ENCODE data around the gene NSFL1C.

NSFL1C gene

DNA sequence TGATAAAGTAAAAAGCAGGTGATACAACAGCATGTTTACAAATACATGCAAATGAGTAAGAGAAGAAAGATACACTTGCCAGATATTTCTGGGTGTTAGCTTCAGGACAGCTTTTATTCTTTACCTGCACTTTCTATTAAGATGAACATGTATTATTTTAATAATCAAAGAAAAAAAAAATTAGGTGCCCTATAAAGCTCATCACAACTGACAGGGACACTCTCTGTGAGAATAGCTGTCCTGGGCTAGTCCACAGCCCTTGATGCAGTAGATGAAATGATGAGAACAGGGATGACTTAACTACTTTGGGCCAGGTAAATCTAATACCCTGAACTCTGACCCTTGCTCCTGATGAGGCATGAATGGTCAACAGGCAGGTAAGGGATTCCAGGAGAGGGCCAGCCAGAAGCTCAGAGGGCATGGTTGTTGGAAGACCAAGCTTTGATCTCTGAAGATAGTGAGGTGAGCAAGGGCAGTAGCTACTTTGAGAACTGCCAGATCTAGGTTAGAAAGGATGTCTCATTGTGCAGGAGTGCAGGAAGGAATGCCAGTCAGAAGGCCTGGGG, 15.6 kb downstream of the NSFL1C start:
- FAIRE-seq (no peak), DNase-seq (ENCODE audit: insufficient read length) (no peak)
- TF ChIP-seq TAF1 (IDR thresholded peaks at IDR 0.05; ENCODE audit: borderline replicate concordance, low read depth, low read length) (no peak), POLR2AphosphoS5 (IDR thresholded peaks at IDR 0.05; ENCODE audit: low read depth, low read length) (no peak)

DNA sequence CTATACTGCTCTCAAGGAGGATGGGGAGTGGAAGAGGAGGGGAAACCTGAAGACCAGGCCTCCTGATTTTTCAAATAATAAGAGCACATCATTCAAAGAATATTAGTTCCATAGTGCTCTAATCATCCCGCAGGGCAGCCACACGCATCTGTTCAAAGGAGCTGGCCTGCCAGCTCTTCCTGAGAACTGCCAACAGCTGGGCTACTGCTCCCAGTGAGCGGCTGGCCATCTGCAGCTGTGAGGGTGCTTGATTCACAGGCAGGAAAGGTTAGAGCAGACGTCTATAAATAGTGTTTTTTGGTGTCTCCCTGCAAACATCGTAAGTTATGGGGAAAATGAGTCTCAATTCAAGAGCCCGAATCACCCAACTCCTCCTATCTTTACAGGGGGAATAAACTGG, 17.3 kb downstream of the NSFL1C start:
- DNase-seq (ENCODE audit: insufficient read length): no peak
- FAIRE-seq: no peak
- TF ChIP-seq POLR2AphosphoS5 (IDR thresholded peaks at IDR 0.05; ENCODE audit: low read depth, low read length) (no peak), POLR2A (IDR thresholded peaks at IDR 0.05; ENCODE audit: low read depth, low read length) (no peak), TAF1 (IDR thresholded peaks at IDR 0.05; ENCODE audit: borderline replicate concordance, low read depth, low read length) (no peak)

DNA sequence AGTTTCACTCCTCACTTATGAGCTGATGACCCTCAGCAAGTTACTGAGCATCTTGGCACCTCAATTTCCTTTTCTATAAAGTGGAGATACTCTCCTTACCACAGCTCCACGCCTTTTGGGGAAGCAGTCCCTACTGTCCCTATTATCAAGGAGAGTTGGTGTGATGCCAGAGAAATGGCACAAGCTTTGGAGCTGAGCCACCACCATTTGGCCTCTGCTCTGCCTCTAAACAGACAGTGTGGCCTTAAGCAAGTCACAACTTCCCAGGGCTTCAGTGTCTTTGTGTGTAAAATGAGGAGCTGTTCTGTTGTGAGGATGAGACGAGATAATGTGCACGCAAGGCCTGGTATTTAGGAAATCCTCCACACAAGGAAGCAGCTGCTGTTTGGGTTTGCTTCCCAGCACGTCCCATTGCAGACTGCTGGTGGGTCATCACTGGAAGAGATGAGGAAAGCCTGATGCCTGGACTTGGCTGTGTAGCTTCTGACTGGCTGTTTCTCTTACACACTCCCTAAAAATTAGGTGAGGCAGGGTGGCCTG, 18.5 kb downstream of the NSFL1C start:
- DNase-seq (ENCODE audit: insufficient read length) (no peak), FAIRE-seq (no peak)
- no peak for TF ChIP-seq TAF1 (IDR thresholded peaks at IDR 0.05; ENCODE audit: borderline replicate concordance, low read depth, low read length)
- TF ChIP-seq POLR2A (IDR thresholded peaks at IDR 0.05; ENCODE audit: low read depth, low read length): no peak
- no peak for TF ChIP-seq POLR2AphosphoS5 (IDR thresholded peaks at IDR 0.05; ENCODE audit: low read depth, low read length)

DNA sequence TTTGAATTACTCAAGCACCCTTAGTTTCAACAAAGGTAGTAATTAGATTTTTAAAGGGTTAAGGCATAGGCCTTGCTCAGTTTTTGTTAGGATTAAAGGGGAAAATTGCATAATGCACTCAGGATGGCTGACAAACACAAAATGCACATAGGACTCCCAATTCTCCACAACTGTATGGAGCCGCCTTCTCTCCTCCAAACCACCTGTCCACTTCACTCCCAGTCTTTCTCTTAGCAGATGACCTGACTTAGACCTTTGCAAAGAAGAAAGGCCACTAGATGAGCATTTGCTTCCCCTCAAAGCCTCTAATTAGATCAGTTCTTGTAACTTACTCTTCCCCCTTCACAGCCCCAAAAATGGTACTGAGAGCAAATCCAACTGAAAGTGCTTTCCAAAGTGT, 20.1 kb downstream of the NSFL1C start:
- FAIRE-seq (no peak), DNase-seq (ENCODE audit: insufficient read length) (no peak)
- no peak for TF ChIP-seq POLR2A (IDR thresholded peaks at IDR 0.05; ENCODE audit: low read depth, low read length)
- TF ChIP-seq TAF1 (IDR thresholded peaks at IDR 0.05; ENCODE audit: borderline replicate concordance, low read depth, low read length): no peak
- TF ChIP-seq POLR2AphosphoS5 (IDR thresholded peaks at IDR 0.05; ENCODE audit: low read depth, low read length): no peak

DNA sequence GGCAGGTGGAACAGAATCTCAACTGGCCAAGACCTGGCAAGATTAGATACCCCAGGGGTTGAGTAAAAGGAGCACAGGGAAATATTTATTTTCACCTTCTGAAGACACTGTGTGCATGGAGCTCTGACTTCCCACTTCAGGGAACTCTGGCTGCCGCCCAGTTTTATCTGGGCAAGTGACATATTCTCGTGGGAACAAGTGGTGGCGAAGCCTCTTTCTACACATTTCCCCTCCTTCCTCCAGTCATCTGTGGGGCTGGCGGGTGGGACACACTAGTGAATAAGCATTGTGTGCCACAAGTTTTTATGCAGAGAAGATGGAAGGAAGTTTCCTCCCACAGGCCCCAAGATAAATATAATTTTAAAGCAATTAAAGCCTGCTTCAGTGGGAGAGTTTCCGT, 23.6 kb downstream of the NSFL1C start:
- FAIRE-seq (no peak), DNase-seq (ENCODE audit: insufficient read length) (no peak)
- TF ChIP-seq POLR2A (IDR thresholded peaks at IDR 0.05; ENCODE audit: low read depth, low read length): no peak
- no peak for TF ChIP-seq TAF1 (IDR thresholded peaks at IDR 0.05; ENCODE audit: borderline replicate concordance, low read depth, low read length)
- no peak for TF ChIP-seq POLR2AphosphoS5 (IDR thresholded peaks at IDR 0.05; ENCODE audit: low read depth, low read length)

DNA sequence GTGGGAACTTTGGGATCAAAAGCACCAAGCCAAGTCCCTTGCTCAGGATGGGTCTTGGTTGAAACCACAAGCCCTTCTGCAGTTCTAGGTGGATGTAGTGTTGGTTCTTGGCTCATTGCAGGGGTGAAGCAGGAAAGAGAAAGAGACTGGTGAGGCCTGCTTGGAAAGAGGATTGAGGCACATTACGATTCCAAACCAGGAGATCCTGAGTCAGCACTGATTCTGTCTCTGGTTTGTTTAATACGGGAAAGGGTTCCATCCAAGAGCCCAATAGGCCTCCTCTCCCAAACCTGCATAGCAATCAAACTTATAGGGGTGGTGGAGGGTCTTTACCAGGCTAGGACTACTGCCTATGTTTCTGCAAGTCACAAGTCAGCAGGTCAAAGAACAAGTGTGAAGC, 24.3 kb downstream of the NSFL1C start:
- TF ChIP-seq POLR2A (IDR thresholded peaks at IDR 0.05; ENCODE audit: low read depth, low read length) (no peak), TAF1 (IDR thresholded peaks at IDR 0.05; ENCODE audit: borderline replicate concordance, low read depth, low read length) (no peak), POLR2AphosphoS5 (IDR thresholded peaks at IDR 0.05; ENCODE audit: low read depth, low read length) (no peak)
- no peak for DNase-seq (ENCODE audit: insufficient read length)
- FAIRE-seq: no peak

DNA sequence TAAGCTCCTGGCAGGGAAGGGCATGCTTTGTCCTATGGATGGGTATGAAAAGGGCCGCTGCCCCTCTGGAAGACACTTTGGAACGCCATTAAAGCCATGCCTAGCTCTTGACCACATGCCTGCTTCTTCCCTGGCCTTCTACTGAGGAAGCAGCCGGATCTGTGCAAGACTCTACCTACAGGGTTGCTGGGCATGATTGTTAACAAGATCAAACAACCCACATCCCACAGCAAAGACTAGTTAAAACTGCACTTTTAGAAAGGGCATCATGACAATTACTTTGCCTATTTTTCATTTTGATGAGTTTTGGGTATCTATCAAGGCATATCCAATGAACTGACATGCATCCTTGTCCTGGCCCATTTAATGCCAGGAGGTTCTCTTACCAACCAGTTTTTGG, 25.5 kb downstream of the NSFL1C start:
- no peak for FAIRE-seq
- TF ChIP-seq POLR2A (IDR thresholded peaks at IDR 0.05; ENCODE audit: low read depth, low read length) (no peak), POLR2AphosphoS5 (IDR thresholded peaks at IDR 0.05; ENCODE audit: low read depth, low read length) (no peak), TAF1 (IDR thresholded peaks at IDR 0.05; ENCODE audit: borderline replicate concordance, low read depth, low read length) (no peak)
- DNase-seq (ENCODE audit: insufficient read length): no peak

DNA sequence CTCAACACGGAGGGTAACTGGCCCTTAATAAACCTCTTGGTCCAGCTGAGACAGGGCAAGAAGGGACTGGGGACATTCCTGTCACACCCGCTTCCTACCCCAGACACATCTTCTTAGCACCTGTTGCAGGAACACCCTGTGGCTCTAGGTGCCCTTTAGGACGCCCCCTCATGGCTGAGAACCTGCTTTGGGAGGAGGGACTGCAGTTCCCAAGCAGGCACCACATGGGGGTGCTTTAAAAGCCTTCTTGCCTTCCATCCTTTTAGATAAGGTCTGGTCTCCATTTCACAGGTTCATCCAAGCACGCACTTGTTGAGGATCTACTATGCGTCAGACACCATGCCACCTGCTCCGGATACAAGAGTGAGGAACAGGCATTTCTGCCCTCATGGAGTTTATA, 26.6 kb downstream of the NSFL1C start:
- DNase-seq (ENCODE audit: insufficient read length): no peak
- TF ChIP-seq POLR2A (IDR thresholded peaks at IDR 0.05; ENCODE audit: low read depth, low read length) (no peak), POLR2AphosphoS5 (IDR thresholded peaks at IDR 0.05; ENCODE audit: low read depth, low read length) (no peak), TAF1 (IDR thresholded peaks at IDR 0.05; ENCODE audit: borderline replicate concordance, low read depth, low read length) (no peak)
- FAIRE-seq: no peak

DNA sequence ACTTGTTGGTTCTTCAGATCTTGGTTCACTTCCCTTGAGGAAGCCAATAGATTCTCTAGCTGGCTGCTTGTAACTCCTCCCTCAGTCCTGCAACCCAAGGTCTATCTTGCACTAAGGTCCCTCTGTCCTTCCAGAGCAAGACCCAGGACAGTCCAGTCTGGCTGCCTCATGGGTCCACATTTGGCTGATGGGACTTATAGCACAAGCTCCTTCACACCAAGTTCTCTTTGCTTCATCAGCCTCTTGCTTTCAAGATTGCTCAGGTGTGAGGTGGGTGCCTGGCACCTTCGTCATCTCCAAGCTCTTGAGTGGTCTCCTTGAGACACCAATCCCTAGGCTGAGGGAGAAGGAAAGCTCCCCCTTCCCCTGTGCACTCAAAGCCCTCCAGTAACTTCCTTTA, 28.3 kb downstream of the NSFL1C start:
- DNase-seq (ENCODE audit: insufficient read length): no peak
- no peak for FAIRE-seq
- TF ChIP-seq POLR2A (IDR thresholded peaks at IDR 0.05; ENCODE audit: low read depth, low read length) (no peak), POLR2AphosphoS5 (IDR thresholded peaks at IDR 0.05; ENCODE audit: low read depth, low read length) (no peak), TAF1 (IDR thresholded peaks at IDR 0.05; ENCODE audit: borderline replicate concordance, low read depth, low read length) (no peak)

DNA sequence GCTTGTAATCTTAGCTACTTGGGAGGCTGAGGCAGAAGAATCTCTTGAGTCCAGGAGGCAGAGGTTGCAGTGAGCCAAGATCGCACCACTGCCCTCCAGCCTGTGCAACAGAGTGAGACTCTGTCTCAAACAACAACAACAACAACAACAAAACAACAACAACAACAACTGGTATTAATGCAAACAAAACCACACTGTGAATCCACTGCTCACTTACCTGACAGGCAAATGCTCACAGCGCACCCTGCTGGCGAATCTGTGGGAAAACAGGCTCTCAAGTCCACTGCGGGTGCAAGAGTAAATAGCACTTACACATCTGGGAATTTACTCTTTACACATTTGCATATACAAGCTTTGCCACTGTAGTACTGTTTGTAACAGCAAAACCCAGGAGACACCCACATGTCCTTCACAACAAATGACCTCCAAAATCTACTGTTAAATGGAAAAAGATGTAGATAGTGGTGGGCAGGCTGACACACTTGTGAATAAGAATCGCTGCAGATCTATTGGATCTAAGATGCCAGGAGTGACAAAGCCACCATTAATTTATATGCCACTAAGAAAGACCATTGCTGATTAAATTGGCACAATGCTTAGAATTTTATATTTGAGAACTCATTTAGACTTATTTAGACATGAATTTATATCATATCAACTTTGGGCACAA, 29.3 kb downstream of the NSFL1C start:
- peak; percentile 20 for DNase-seq (ENCODE audit: insufficient read length)
- TF ChIP-seq TAF1 (IDR thresholded peaks at IDR 0.05; ENCODE audit: borderline replicate concordance, low read depth, low read length) (no peak), POLR2AphosphoS5 (IDR thresholded peaks at IDR 0.05; ENCODE audit: low read depth, low read length) (no peak), POLR2A (IDR thresholded peaks at IDR 0.05; ENCODE audit: low read depth, low read length) (no peak)
- peak; percentile 97 for FAIRE-seq

DNA sequence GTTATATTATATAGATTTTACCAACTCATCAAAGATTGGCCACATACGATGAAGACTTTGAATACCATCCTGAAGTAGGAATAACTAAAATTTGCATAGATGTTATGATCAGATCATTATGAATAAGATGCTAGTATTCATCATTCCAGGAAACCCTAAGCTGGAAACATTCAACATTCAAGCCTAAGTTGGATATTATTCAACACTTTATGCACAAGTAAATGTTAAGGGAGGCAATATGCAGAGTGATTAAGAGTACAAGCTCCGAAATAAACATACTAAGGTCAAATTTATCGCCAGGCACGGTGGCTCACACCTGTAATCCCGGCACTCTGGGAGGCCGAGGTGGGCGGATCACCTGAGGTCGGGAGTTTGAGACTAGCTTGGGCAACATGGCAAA, 30.4 kb downstream of the NSFL1C start:
- no peak for TF ChIP-seq POLR2AphosphoS5 (IDR thresholded peaks at IDR 0.05; ENCODE audit: low read depth, low read length)
- no peak for TF ChIP-seq POLR2A (IDR thresholded peaks at IDR 0.05; ENCODE audit: low read depth, low read length)
- TF ChIP-seq TAF1 (IDR thresholded peaks at IDR 0.05; ENCODE audit: borderline replicate concordance, low read depth, low read length): no peak
- no peak for FAIRE-seq
- DNase-seq (ENCODE audit: insufficient read length): no peak

DNA sequence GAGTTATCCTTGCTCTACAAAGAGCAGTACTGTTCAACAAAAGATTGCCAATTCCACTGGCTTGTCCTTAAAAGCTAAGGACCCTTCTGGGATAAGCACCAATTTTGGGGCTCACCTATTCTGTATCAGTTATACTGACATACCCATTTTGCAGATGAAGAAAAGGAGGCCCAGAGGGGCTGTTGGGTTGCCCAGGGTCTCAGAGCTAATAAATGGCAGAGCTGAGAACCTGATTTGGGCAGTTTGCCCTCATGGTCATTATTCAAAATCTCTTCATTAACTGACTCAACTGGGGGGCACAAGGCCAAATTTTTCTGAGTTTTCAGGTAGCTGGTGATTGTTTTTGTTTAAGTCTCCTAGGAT, 31.3 kb downstream of the NSFL1C start:
- FAIRE-seq (no peak), DNase-seq (ENCODE audit: insufficient read length) (no peak)
- no peak for TF ChIP-seq POLR2AphosphoS5 (IDR thresholded peaks at IDR 0.05; ENCODE audit: low read depth, low read length)

All from GM12892 (cell line).